HepG2 (cell line): ENCODE data around the gene HTR6. TPM values are rescaled to one million over a fixed set of nuclear protein-coding genes. Genes with fewer than 3 reads are reported as not detected.

Experiments
- ARNTL ChIP-seq: sonication (generic); formaldehyde crosslinking; IDR thresholded peaks from 2 replicates; pipeline ENCODE4 v1.4.0; 2020; ENCODE audit warnings: mild to moderate bottlenecking, missing genetic modification reagents
- FOXC1 ChIP-seq: sonication (generic); formaldehyde crosslinking; IDR thresholded peaks from 2 replicates; pipeline ENCODE4 v1.8.0; 2022; ENCODE audit warnings: mild to moderate bottlenecking, missing genetic modification reagents, borderline replicate concordance
- GABPA ChIP-seq, 2 experiments: IDR thresholded peaks; 2 replicates each; pipeline ENCODE4 v1.6.1; 2011 to 2016; ENCODE audit warnings: low read depth in 2 of 2, low read length in 1 of 2, missing biosample characterization in 1 of 2, missing genetic modification characterization in 1 of 2
- HNRNPH1 ChIP-seq: fragments of 200-400 bp; formaldehyde crosslinking; optimal IDR thresholded peaks from 2 replicates; pipeline ENCODE3; 2017; ENCODE audit warnings: mild to moderate bottlenecking, low read depth, low read length
- HNRNPLL ChIP-seq: fragments of 200-400 bp; formaldehyde crosslinking; IDR thresholded peaks from 2 replicates; pipeline ENCODE4 v1.6.1; 2017; ENCODE audit warnings: mild to moderate bottlenecking, low read depth, low read length; ENCODE audit not compliant: poor library complexity, severe bottlenecking
- KLF15 ChIP-seq: sonication (generic); formaldehyde crosslinking; IDR thresholded peaks from 2 replicates; pipeline ENCODE4 v1.8.1; 2023; ENCODE audit warnings: borderline replicate concordance, mild to moderate bottlenecking, inconsistent platforms, missing genetic modification reagents, mixed read lengths
- U2AF2 ChIP-seq: fragments of 200-400 bp; formaldehyde crosslinking; IDR thresholded peaks from 2 replicates; pipeline ENCODE4 v1.6.1; 2017; ENCODE audit warnings: low read depth, mild to moderate bottlenecking, low read length
- ZBTB20 ChIP-seq: sonication (generic); formaldehyde crosslinking; IDR thresholded peaks from 2 replicates; pipeline ENCODE4 v1.8.1; 2023; ENCODE audit warnings: missing genetic modification reagents, low read depth, mild to moderate bottlenecking, borderline replicate concordance
- ZNF180 ChIP-seq: sonication (generic); formaldehyde crosslinking; IDR thresholded peaks from 2 replicates; pipeline ENCODE4 v1.4.0; 2020; ENCODE audit warnings: low read depth, missing genetic modification reagents, borderline replicate concordance
- ZNF44 ChIP-seq: sonication (generic); formaldehyde crosslinking; IDR thresholded peaks from 2 replicates; pipeline ENCODE4 v1.5.1; 2020; ENCODE audit warnings: mild to moderate bottlenecking, missing genetic modification reagents
- ZNF670 ChIP-seq: sonication (generic); formaldehyde crosslinking; IDR thresholded peaks from 2 replicates; pipeline ENCODE4 v1.8.0; 2022; ENCODE audit warnings: mild to moderate bottlenecking, missing genetic modification reagents, borderline replicate concordance
- ZNF777 ChIP-seq: sonication (generic); formaldehyde crosslinking; IDR thresholded peaks from 2 replicates; pipeline ENCODE4 v1.4.0; 2020; ENCODE audit warnings: missing genetic modification reagents
- polyA plus RNA-seq, 8 experiments: library from polyadenylated mRNA; depleted of rRNA in 3 of 8; stranded (reverse) in 7 of 8; unstranded in 1 of 8; fragments of >200 nt; fragmentation: Illumina TruSeq in 4 of 8; extraction: Trizol in 4 of 8; gene quantifications; 2 replicates each; pipeline versions ENCODE4 v1.2.1 to v1.2.3, GENCODE V29; 2011 to 2016; ENCODE audit warnings: low read depth in 4 of 8, missing spikeins in 1 of 8, mixed read lengths in 1 of 8; ENCODE audit not compliant: insufficient read depth in 1 of 8
- total RNA-seq, 5 experiments: library from RNA; depleted of rRNA; stranded (reverse); fragments of >200 nt; fragmentation: Illumina TruSeq; extraction: Trizol; gene quantifications; 2 replicates each; pipeline ENCODE4 v1.2.3, GENCODE V29; 2016; ENCODE audit warnings: low read depth in 1 of 5
- TF ChIP-seq, protein P1 (sequence below): sonication (generic); formaldehyde crosslinking; IDR thresholded peaks from 2 replicates; pipeline ENCODE4 v1.8.0; 2023; ENCODE audit warnings: mild to moderate bottlenecking, missing genetic modification reagents
- TF ChIP-seq, protein P2 (sequence below), 2 experiments: sonication (generic) in 1 of 2; formaldehyde crosslinking in 1 of 2; IDR thresholded peaks; 2 replicates each; pipeline versions ENCODE4 v1.4.0 to v1.6.1; 2018 to 2020; ENCODE audit warnings: missing genetic modification reagents in 2 of 2, borderline replicate concordance in 1 of 2, low read depth in 1 of 2, mild to moderate bottlenecking in 1 of 2, missing biosample characterization in 1 of 2
- TF ChIP-seq, protein P3 (sequence below): sonication (generic); formaldehyde crosslinking; IDR thresholded peaks from 2 replicates; pipeline ENCODE4 v1.5.0; 2020; ENCODE audit warnings: missing genetic modification reagents
- TF ChIP-seq, protein P4 (sequence below): sonication (generic); formaldehyde crosslinking; IDR thresholded peaks from 2 replicates; pipeline ENCODE4 v1.4.0; 2020; ENCODE audit warnings: missing genetic modification reagents
- TF ChIP-seq, protein P5 (sequence below): IDR thresholded peaks from 2 replicates; pipeline ENCODE4 v1.6.1; 2016; ENCODE audit warnings: mild to moderate bottlenecking

The HTR6 gene
- total and polyA plus RNA-seq, 2 of the 13 experiments (the other 11 are each of a cell fraction or from before 2014, with no cell fraction given), result 0.04 TPM; not detected in 1

DNA sequence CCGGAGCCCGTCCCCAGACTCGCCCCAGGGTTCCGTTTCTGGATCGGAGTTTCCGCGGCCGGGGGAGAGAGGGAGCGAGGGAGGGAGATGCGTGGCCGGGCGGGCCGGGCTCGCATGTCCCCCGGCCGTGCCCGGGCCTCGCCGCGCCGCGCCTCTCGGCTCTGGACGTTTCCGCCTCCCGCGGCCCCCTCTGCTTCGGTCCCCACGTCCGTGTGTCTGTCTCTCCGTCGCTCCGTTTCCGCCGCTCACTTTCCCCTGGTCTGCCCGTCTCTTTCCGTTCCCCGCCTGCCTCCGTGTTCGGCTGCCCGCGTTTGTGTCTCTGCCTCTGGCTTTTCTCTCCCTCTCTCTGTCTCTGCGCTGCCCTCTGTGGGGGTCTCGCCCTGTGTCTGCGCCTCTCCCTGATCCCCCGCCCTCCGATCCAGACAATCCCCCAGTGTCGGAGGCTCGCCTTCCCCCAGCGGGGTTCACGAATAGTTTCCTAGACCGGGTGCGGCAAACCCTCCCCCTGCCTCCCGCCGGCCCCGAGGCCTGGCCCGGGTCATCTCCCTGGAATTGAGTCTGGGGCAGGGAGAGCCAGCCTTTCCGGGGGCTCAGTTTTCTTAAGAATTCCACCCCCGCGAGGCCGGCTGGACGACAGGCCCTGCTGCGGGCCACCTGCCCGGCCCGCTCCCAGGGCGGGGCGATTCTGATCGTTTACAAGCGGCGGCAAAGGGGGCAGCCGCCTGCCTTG lies 19.8 kb upstream of the HTR6 start (continued):
- TF ChIP-seq, protein P1, sequence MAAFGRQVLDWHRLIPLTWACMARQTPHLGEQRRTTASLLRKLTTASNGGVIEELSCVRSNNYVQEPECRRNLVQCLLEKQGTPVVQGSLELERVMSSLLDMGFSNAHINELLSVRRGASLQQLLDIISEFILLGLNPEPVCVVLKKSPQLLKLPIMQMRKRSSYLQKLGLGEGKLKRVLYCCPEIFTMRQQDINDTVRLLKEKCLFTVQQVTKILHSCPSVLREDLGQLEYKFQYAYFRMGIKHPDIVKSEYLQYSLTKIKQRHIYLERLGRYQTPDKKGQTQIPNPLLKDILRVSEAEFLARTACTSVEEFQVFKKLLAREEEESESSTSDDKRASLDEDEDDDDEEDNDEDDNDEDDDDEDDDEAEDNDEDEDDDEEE (CRISPR knock-in tag), result peak; percentile 81
- TF ChIP-seq HNRNPLL, result peak; percentile 45
- peak; percentile 45; the same call in 1 of the 2 replicates for TF ChIP-seq FOXC1 (CRISPR knock-in tag)
- TF ChIP-seq GABPA (IDR thresholded peaks at IDR 0.05; ENCODE audit: low read depth, low read length), result no peak; the same call in 1 of the 2 replicates
- TF ChIP-seq GABPA (CRISPR knock-in tag; IDR thresholded peaks at IDR 0.05; ENCODE audit: low read depth), result no peak
- TF ChIP-seq, protein P2, sequence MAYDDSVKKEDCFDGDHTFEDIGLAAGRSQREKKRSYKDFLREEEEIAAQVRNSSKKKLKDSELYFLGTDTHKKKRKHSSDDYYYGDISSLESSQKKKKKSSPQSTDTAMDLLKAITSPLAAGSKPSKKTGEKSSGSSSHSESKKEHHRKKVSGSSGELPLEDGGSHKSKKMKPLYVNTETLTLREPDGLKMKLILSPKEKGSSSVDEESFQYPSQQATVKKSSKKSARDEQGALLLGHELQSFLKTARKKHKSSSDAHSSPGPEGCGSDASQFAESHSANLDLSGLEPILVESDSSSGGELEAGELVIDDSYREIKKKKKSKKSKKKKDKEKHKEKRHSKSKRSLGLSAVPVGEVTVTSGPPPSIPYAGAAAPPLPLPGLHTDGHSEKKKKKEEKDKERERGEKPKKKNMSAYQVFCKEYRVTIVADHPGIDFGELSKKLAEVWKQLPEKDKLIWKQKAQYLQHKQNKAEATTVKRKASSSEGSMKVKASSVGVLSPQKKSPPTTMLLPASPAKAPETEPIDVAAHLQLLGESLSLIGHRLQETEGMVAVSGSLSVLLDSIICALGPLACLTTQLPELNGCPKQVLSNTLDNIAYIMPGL (CRISPR knock-in tag; IDR thresholded peaks at IDR 0.05; ENCODE audit: borderline replicate concordance in 1 of 2, low read depth in 1 of 2), result no peak
- TF ChIP-seq KLF15 (CRISPR knock-in tag), result no peak
- TF ChIP-seq ZNF44 (CRISPR knock-in tag), result no peak
- TF ChIP-seq, protein P3, sequence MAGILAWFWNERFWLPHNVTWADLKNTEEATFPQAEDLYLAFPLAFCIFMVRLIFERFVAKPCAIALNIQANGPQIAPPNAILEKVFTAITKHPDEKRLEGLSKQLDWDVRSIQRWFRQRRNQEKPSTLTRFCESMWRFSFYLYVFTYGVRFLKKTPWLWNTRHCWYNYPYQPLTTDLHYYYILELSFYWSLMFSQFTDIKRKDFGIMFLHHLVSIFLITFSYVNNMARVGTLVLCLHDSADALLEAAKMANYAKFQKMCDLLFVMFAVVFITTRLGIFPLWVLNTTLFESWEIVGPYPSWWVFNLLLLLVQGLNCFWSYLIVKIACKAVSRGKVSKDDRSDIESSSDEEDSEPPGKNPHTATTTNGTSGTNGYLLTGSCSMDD (CRISPR knock-in tag), result no peak
- TF ChIP-seq ZBTB20, result no peak
- peak; percentile 85 for TF ChIP-seq ZNF777 (CRISPR knock-in tag)
- TF ChIP-seq ZNF180 (CRISPR knock-in tag), result no peak
- no peak for TF ChIP-seq HNRNPH1
- TF ChIP-seq U2AF2, result no peak
- no peak for TF ChIP-seq ZNF670 (CRISPR knock-in tag)
- TF ChIP-seq, protein P4, sequence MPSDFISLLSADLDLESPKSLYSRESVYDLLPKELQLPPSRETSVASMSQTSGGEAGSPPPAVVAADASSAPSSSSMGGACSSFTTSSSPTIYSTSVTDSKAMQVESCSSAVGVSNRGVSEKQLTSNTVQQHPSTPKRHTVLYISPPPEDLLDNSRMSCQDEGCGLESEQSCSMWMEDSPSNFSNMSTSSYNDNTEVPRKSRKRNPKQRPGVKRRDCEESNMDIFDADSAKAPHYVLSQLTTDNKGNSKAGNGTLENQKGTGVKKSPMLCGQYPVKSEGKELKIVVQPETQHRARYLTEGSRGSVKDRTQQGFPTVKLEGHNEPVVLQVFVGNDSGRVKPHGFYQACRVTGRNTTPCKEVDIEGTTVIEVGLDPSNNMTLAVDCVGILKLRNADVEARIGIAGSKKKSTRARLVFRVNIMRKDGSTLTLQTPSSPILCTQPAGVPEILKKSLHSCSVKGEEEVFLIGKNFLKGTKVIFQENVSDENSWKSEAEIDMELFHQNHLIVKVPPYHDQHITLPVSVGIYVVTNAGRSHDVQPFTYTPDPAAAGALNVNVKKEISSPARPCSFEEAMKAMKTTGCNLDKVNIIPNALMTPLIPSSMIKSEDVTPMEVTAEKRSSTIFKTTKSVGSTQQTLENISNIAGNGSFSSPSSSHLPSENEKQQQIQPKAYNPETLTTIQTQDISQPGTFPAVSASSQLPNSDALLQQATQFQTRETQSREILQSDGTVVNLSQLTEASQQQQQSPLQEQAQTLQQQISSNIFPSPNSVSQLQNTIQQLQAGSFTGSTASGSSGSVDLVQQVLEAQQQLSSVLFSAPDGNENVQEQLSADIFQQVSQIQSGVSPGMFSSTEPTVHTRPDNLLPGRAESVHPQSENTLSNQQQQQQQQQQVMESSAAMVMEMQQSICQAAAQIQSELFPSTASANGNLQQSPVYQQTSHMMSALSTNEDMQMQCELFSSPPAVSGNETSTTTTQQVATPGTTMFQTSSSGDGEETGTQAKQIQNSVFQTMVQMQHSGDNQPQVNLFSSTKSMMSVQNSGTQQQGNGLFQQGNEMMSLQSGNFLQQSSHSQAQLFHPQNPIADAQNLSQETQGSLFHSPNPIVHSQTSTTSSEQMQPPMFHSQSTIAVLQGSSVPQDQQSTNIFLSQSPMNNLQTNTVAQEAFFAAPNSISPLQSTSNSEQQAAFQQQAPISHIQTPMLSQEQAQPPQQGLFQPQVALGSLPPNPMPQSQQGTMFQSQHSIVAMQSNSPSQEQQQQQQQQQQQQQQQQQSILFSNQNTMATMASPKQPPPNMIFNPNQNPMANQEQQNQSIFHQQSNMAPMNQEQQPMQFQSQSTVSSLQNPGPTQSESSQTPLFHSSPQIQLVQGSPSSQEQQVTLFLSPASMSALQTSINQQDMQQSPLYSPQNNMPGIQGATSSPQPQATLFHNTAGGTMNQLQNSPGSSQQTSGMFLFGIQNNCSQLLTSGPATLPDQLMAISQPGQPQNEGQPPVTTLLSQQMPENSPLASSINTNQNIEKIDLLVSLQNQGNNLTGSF (CRISPR knock-in tag), result no peak
- TF ChIP-seq, protein P5, sequence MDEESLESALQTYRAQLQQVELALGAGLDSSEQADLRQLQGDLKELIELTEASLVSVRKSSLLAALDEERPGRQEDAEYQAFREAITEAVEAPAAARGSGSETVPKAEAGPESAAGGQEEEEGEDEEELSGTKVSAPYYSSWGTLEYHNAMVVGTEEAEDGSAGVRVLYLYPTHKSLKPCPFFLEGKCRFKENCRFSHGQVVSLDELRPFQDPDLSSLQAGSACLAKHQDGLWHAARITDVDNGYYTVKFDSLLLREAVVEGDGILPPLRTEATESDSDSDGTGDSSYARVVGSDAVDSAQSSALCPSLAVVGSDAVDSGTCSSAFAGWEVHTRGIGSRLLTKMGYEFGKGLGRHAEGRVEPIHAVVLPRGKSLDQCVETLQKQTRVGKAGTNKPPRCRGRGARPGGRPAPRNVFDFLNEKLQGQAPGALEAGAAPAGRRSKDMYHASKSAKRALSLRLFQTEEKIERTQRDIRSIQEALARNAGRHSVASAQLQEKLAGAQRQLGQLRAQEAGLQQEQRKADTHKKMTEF, result 0 out of 2 replicates have a peak, but pooled peaks have one; percentile 27
- no peak for TF ChIP-seq ARNTL (CRISPR knock-in tag)
